DND-41 (cell line): ENCODE data around the gene OPRL1.

Experiments used
- EZH2 ChIP-seq: IDR thresholded peaks from 3 replicates; pipeline ENCODE4 v1.6.1; 2012; ENCODE audit warnings: borderline replicate concordance, low read depth, mild to moderate bottlenecking, moderate library complexity, low read length, inconsistent platforms; ENCODE audit not compliant: severe bottlenecking
- TF ChIP-seq, protein P1 (sequence below): IDR thresholded peaks from 2 replicates; pipeline ENCODE4 v1.5.1; 2012; ENCODE audit warnings: borderline replicate concordance, low read length, moderate library complexity, mild to moderate bottlenecking; ENCODE audit not compliant: poor library complexity, severe bottlenecking; ENCODE audit errors: extremely low read depth

DNA sequence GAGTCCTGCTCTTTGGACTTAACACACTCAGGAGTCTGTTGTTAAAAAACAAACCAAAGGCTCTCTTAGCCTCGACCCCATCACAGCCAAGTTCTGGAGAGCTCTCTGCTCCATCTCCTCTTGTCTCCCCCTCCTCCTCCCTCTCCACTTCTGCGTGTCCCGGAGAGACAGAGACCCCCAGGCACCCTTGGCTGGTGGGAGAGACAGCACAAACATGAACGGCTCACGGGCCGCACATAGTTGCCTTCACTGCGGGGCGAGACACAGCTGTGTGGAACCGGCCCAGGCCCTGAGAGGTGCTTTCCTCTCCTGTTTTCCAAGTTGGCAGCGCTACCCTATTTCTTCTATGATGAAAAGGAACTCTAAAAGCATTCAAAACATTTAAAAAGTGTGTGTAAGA, 61.1 kb downstream of the OPRL1 start:
- TF ChIP-seq, protein P1, sequence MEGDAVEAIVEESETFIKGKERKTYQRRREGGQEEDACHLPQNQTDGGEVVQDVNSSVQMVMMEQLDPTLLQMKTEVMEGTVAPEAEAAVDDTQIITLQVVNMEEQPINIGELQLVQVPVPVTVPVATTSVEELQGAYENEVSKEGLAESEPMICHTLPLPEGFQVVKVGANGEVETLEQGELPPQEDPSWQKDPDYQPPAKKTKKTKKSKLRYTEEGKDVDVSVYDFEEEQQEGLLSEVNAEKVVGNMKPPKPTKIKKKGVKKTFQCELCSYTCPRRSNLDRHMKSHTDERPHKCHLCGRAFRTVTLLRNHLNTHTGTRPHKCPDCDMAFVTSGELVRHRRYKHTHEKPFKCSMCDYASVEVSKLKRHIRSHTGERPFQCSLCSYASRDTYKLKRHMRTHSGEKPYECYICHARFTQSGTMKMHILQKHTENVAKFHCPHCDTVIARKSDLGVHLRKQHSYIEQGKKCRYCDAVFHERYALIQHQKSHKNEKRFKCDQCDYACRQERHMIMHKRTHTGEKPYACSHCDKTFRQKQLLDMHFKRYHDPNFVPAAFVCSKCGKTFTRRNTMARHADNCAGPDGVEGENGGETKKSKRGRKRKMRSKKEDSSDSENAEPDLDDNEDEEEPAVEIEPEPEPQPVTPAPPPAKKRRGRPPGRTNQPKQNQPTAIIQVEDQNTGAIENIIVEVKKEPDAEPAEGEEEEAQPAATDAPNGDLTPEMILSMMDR = no peak
- no peak for TF ChIP-seq EZH2
